Measurements from ENCODE around the gene DNAAF6.
"Not testable (repeated sequence)": the region's sequence is repeated elsewhere in the genome, so short reads cannot be mapped to it uniquely, and the experiment has no call there.

DNAAF6 gene

GRCh38 chrX:107205770-107206696 is at the start of gene DNAAF6, which contains the start of gene NUP62CL:
Gene DNAAF6 (plus strand): TSS chrX:107206611. CDS start chrX:107212876, 6,265 bp downstream.
Gene NUP62CL (minus strand): TSS chrX:107206433. CDS start chrX:107175146, 31,287 bp downstream.
- DNase-seq, result peak; percentile 68

- DNase-seq, result not testable (repeated sequence)
These were observed 48.8 kb upstream of the DNAAF6 start for GRCh38 chrX:107157618-107158017.

- DNase-seq, result no peak
These were observed 39.1 kb upstream of the DNAAF6 start for GRCh38 chrX:107167163-107167921.

GRCh38 chrX:107168257-107168656 is 38.2 kb upstream of the DNAAF6 start:
- no peak for DNase-seq

GRCh38 chrX:107168712-107169111 is 37.7 kb upstream of the DNAAF6 start:
- DNase-seq, result no peak

- no peak for DNase-seq
These were observed 34.9 kb upstream of the DNAAF6 start for GRCh38 chrX:107171369-107172102.

- DNase-seq, result no peak
These were observed 9.1 kb upstream of the DNAAF6 start for GRCh38 chrX:107197319-107197718.

- DNase-seq, result not testable (repeated sequence)
These were observed 8.3 kb upstream of the DNAAF6 start for GRCh38 chrX:107198074-107198473.

- DNase-seq, result no peak
These were observed 6.9 kb upstream of the DNAAF6 start for GRCh38 chrX:107199491-107199890.

GRCh38 chrX:107204068-107204605 is 2.3 kb upstream of the DNAAF6 start:
- peak; percentile 76 for DNase-seq

GRCh38 chrX:107206697-107207065 is 270 bp downstream of the DNAAF6 start:
- DNase-seq, result no peak

- DNase-seq, result no peak
These were observed 678 bp downstream of the DNAAF6 start for GRCh38 chrX:107207089-107207488.

GRCh38 chrX:107207943-107208342 is 1.5 kb downstream of the DNAAF6 start:
- no peak for DNase-seq

GRCh38 chrX:107213477-107213876 is 7.1 kb downstream of the DNAAF6 start:
- no peak for DNase-seq

GRCh38 chrX:107226757-107227156 is 20.3 kb downstream of the DNAAF6 start:
- no peak for DNase-seq

GRCh38 chrX:107227780-107228485 is 21.5 kb downstream of the DNAAF6 start:
- no peak for DNase-seq

- DNase-seq, result no peak
These were observed 22.0 kb downstream of the DNAAF6 start for GRCh38 chrX:107228486-107228819.

GRCh38 chrX:107272431-107272921 is 66.1 kb downstream of the DNAAF6 start:
- DNase-seq, result no peak

- peak; percentile 45 for DNase-seq
These were observed 67.4 kb downstream of the DNAAF6 start for GRCh38 chrX:107273795-107274194.

GRCh38 chrX:107288676-107289075 is 82.3 kb downstream of the DNAAF6 start:
- DNase-seq, result no peak

GRCh38 chrX:107290019-107290418 is 83.6 kb downstream of the DNAAF6 start:
- no peak for DNase-seq

GRCh38 chrX:107293056-107293455 is 86.6 kb downstream of the DNAAF6 start:
- DNase-seq, result no peak

Data from NCI-H82 (cell line).